A673 (cell line): ENCODE data around the gene DAB1.

ENCODE experiments used
- EZH2 ChIP-seq: fragments of 200-600 bp; sonication (generic); IDR thresholded peaks from 2 replicates; pipeline ENCODE4 v1.6.1; 2017; ENCODE audit warnings: borderline replicate concordance, low read depth, mild to moderate bottlenecking, mixed read lengths, antibody characterized with exemption, low read length; ENCODE audit not compliant: poor library complexity, severe bottlenecking
- TF ChIP-seq, protein P1 (sequence below): fragments of 300-800, 200-600 bp; sonication (generic); conservative IDR thresholded peaks from 2 replicates; pipeline ENCODE4 v1.5.1; 2017; ENCODE audit warnings: low read depth, mild to moderate bottlenecking, antibody characterized with exemption, low read length, moderate library complexity, mixed read lengths

DNA sequence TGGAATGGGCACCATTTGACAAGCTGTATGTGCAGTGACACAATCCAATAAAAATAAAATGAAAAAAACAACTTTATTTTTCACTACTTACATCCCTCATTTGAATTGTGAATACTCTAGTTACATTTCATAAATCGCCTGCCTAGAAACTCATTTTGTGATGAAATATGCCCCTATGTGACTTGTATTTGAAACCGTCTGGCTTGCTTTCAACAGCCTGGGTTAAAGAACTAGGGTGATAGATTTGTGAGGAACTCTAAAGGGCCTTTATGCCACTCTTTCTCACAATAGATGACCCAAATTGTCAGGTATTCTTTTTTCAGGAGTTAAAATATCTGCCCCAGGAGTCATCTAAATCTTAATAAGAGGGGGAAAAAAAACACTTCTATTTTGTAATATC lies 137.9 kb downstream of the DAB1 start:
- TF ChIP-seq, protein P1, sequence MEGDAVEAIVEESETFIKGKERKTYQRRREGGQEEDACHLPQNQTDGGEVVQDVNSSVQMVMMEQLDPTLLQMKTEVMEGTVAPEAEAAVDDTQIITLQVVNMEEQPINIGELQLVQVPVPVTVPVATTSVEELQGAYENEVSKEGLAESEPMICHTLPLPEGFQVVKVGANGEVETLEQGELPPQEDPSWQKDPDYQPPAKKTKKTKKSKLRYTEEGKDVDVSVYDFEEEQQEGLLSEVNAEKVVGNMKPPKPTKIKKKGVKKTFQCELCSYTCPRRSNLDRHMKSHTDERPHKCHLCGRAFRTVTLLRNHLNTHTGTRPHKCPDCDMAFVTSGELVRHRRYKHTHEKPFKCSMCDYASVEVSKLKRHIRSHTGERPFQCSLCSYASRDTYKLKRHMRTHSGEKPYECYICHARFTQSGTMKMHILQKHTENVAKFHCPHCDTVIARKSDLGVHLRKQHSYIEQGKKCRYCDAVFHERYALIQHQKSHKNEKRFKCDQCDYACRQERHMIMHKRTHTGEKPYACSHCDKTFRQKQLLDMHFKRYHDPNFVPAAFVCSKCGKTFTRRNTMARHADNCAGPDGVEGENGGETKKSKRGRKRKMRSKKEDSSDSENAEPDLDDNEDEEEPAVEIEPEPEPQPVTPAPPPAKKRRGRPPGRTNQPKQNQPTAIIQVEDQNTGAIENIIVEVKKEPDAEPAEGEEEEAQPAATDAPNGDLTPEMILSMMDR: no peak
- TF ChIP-seq EZH2: no peak
